Sciatic nerve (tissue), 2 donors: ENCODE results near the gene DHRS11. TPM values are rescaled to one million over a fixed set of nuclear protein-coding genes. Genes with fewer than 3 reads are reported as not detected.

Source experiments
- ATAC-seq: fragments of 200-7000 bp; cut with Tn5 transposase; one replicate; pipeline ENCODE4 v1.9.1; 2020; ENCODE audit warnings: mild to moderate bottlenecking, moderate library complexity
- DNase-seq: peaks from one replicate; pipeline ENCODE4 v3.0.0-alpha.2; 2020; ENCODE audit warnings: low spot score
- intact Hi-C: fragments of 100-400 bp; cut with DNase I; formaldehyde crosslinking; loops from one replicate; pipeline ENCODE4 v1.14.2; 2022
- total RNA-seq: library from RNA; stranded (reverse); fragmentation: NEBNext Ultra II Directional; extraction: Animal tissue kit (Norgen Biotek cat#: 25700); gene quantifications from one replicate; pipeline ENCODE4 v1.2.1, GENCODE V29; 2021
- donor health status: DM: no; HTN: no; CAD: no.
- donor health status: DM: no; HTN: no; CAD: no.

DHRS11 gene
- total RNA-seq, 1 donor from 2014 or later = 5.4 TPM

DNA sequence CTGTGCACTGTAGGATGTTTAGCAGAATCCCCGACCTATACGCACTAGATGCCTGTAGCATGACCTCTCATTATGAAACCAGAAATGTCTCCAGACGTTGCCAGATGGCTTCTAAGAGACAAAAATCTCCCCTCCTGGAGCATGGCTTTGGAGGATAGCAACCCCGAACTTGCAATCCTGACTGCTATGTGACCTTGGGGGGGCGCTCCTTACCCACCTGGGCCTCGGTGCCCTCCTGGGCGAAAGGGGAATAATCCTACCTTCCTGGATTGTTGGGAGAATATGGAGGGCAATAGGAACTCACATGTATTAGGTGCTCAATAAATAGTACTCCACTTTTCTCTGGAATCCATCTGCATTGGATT lies 17.8 kb downstream of the DHRS11 start:
- DNase-seq = no peak
- intact Hi-C loops = no loop called here
- ATAC-seq = no peak

DNA sequence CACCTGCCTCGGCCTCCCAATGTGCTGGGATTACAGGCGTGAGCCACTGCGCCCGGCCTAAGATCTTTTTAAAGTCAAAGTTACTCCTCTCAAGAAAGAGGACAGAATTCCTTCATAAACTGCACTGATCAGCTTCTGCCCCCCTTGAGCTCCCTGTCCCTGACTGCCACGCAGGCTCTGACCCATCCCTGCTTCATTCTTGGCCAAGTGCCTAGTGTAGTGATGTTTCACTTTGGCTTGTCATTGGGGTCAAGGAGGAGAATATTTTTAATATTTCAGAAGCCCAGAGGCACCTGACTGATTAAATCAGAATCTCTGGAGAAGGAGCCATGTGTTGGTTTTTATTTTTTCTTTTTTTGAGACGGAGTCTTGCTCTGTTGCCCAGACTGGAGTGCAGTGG lies 18.8 kb downstream of the DHRS11 start:
- intact Hi-C loops = no loop called here
- ATAC-seq (no peak), DNase-seq (no peak)

DNA sequence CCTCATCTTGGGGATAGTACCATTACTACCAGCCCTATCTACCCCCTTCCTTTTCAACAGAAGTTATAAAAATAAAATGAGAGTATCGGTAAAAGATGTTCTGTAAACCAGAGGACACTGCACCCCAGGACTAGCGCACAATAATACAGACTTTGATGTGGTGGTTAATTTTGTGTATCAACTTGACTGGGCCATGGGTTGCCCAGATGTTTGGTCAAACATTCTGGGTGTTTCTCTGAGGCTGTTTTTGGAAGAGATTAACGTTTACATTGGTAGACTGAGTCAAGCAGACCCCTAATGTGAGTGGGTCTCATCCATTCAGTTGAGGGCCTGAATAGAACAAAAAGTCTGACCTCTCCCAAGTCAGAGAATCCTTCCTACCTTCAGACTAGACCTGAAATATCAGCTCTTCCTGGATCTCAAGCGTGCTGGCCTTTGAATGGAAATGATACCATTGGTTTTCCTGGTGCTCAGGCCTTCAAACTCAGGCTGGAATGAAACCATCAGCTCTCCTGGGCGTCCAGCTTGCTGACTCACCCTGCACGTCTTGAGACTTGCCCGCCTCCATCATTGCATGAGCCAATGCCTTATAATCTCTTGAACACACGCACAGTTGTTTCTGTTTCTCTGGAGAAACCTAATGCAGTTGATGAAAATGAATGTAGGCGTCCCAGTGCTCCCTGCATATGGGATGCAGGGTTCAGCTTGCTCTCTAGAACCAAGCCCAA lies 19.8 kb downstream of the DHRS11 start:
- intact Hi-C loops = no loop called here
- ATAC-seq (no peak), DNase-seq (no peak)

- ATAC-seq = no peak
- intact Hi-C loops = no loop called here
Measured at GRCh38 chr17:36612323-36612722, 20.6 kb downstream of the DHRS11 start.

GRCh38 chr17:36613155-36613554 lies 21.5 kb downstream of the DHRS11 start:
- no peak for DNase-seq
- intact Hi-C loops = no loop called here
- ATAC-seq = no peak

More at GRCh38 chr17:36612323-36612722, 20.6 kb downstream of the DHRS11 start:
- no peak for DNase-seq

DNA sequence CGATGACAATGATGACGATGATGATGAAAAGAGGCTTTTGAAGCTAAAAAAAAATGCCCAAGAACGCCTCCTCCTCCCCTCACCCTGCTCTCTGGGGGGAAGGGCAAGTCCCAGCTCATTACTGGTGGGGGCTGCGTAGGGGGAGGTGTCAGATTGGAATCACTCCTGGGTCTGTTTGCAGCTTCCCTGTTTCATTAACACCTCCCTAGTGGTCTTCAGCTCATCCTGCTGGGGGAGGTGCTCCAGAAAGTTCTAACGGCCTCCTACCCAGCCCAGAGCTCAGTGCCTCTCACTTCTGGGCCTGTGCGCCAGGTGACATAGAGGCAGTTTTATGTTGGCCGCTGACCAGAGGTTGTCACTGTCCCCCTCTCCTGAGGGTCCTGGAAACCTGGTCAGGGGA lies 22.4 kb downstream of the DHRS11 start:
- ATAC-seq (no peak), DNase-seq (no peak)
- intact Hi-C loops = no loop called here

GRCh38 chr17:36614933-36615332 lies 23.3 kb downstream of the DHRS11 start:
- intact Hi-C loops = no loop called here
- DNase-seq (no peak), ATAC-seq (no peak)

- ATAC-seq = no peak
- intact Hi-C loops = no loop called here
- DNase-seq = no peak
Measured at GRCh38 chr17:36616061-36617029, 24.7 kb downstream of the DHRS11 start.

DNA sequence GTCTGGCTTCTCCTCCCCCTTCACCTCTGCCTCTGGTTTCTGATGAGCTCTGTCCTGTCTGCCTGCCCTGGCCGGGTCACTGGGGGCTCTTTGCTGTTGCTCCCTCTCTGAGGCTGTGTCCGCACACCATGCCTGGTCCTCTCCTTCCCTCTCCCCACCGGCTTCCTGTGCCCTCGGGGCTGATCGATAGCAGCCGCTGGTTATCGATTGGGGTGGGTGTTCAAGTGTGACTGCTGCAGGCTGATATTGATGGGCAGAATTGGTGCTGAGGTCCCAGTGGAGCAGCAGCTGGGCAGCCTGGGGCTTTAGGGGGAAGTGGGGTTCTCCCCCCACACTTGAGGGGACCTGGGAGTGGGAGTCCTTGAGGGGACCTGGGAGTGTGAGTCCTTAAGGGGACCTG lies 26.1 kb downstream of the DHRS11 start:
- intact Hi-C loops = no loop called here
- no peak for DNase-seq
- ATAC-seq = no peak

DNA sequence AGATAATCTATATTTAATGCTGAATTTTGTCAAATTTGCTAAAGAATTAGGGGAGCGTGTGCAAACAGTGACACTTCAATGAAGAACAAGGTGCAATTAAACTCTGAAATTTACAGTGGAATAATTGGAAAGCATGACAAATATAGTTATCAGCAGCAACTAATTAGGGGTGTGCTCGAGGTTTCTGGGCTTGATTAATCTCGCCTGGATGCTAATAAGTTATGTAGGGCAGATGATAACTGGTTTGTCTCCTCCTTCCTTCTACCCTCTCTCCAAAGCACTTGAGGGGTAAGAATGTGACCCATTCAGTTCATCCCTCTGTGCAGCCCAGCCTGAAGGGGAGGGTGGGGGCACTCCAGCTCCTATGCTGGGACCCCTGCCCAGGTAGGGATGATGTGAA lies 31.6 kb downstream of the DHRS11 start:
- ATAC-seq (no peak), DNase-seq (no peak)
- intact Hi-C loops = loop anchor here (10.0 kb wide), 1 partner anchor 732 kb away; no protein-coding TSS in a partner anchor

- ATAC-seq (no peak), DNase-seq (no peak)
- intact Hi-C loops = loop anchor here (10.0 kb wide), 1 partner anchor 730 kb away; no protein-coding TSS in a partner anchor
Measured at GRCh38 chr17:36625188-36625587, 33.5 kb downstream of the DHRS11 start.

DNA sequence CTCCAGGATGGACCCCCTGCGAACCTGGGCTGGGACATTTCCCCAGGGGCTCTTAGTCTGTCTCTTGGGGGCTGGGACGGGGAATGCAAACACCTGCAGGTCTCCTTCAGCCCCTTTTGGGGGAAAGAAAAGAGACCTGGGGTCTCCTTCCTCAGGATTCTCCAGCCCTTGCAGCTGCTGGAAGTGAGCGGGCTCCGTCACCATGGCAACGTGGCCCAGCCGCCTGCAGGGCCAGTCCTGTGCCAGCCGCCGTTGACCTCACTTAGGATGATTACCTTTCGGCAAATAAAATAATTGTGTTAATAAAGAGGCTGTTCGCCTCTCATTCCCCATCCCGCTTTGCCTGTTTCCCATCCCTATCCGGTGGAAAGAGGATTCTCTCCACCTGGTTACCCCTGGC lies 35.4 kb downstream of the DHRS11 start:
- intact Hi-C loops = loop anchor here (10.0 kb wide), 1 partner anchor 728 kb away; no protein-coding TSS in a partner anchor

GRCh38 chr17:36628576-36628975 lies 36.9 kb downstream of the DHRS11 start:
- intact Hi-C loops = loop anchor here (10.0 kb wide), 1 partner anchor 726 kb away; no protein-coding TSS in a partner anchor
- ATAC-seq = no peak
- no peak for DNase-seq

More for the DNA sequence above, 35.4 kb downstream of the DHRS11 start:
- DNase-seq (no peak), ATAC-seq (no peak)

- intact Hi-C loops = loop anchor here (10.0 kb wide), 1 partner anchor 725 kb away; no protein-coding TSS in a partner anchor
- ATAC-seq (peak; percentile 90), DNase-seq (peak; percentile 87)
Measured at GRCh38 chr17:36629252-36629847, 37.7 kb downstream of the DHRS11 start.

DNA sequence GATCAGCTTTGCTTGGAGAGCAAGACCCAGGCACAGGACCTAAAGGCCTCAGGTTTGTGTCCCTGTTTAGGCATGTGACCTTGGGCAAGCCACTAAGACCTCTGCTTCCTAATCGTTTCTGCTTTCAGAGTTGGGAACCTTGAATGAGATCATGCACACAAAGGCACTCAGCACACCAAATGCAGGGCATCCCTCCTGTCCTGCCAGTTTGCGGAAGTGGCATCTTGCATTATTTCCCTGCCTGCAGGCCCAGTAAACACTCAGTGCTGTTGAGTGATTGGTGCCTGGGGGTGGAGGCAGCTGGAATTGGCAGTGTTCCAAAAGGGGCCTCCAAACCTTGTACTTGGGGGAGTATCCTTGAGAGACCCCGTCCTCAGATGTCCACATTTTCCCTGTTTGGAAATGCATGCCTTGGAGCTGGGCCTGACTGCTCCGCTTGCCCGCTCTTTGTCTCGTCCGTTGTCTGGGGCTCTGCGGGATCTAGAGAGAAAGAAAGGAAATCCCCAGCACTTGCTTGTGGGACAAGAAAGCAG lies 38.4 kb downstream of the DHRS11 start:
- DNase-seq (no peak), ATAC-seq (no peak)
- intact Hi-C loops = loop anchor here (5.0 to 10.0 kb wide), 2 partner anchors 417 to 725 kb away; no protein-coding TSS in a partner anchor

GRCh38 chr17:36631022-36631421 lies 39.3 kb downstream of the DHRS11 start:
- DNase-seq (no peak), ATAC-seq (no peak)
- intact Hi-C loops = loop anchor here (5.0 kb wide), 1 partner anchor 416 kb away; no protein-coding TSS in a partner anchor

GRCh38 chr17:36632916-36633771 lies 41.5 kb downstream of the DHRS11 start:
- intact Hi-C loops = loop anchor here (5.0 kb wide), 1 partner anchor 414 kb away; no protein-coding TSS in a partner anchor
- DNase-seq (no peak), ATAC-seq (no peak)

GRCh38 chr17:36640346-36640745 lies 48.7 kb downstream of the DHRS11 start:
- intact Hi-C loops = no loop called here
- ATAC-seq = no peak
- DNase-seq = no peak
